Lung microvascular endothelial cell (primary cell): ENCODE data around the gene FHAD1. TPM values are rescaled to one million over a fixed set of nuclear protein-coding genes. Genes with fewer than 3 reads are reported as not detected.
"Not testable (repeated sequence)": the region's sequence is repeated elsewhere in the genome, so short reads cannot be mapped to it uniquely, and the experiment has no call there.

ENCODE experiments used
- DNase-seq, 2 donors: peaks; one replicate each; pipeline versions ENCODE4 v3.0.0 to v3.0.0-alpha.2; 2010; ENCODE audit warnings: low read depth in 2 of 2
- total RNA-seq: library from RNA; depleted of rRNA; stranded (reverse); fragments of >200 nt; gene quantifications from 2 replicates; pipeline ENCODE4 v1.2.1, GENCODE V29; 2014

The FHAD1 gene
- total RNA-seq, 1 donor from 2014 or later = not detected

GRCh38 chr1:15413563-15414444, 166.8 kb downstream of the FHAD1 start:
- peak in 1 of 2 donors; percentile 43 for DNase-seq

- DNase-seq = no peak
These were observed 167.5 kb downstream of the FHAD1 start for GRCh38 chr1:15414445-15414983.

DNA sequence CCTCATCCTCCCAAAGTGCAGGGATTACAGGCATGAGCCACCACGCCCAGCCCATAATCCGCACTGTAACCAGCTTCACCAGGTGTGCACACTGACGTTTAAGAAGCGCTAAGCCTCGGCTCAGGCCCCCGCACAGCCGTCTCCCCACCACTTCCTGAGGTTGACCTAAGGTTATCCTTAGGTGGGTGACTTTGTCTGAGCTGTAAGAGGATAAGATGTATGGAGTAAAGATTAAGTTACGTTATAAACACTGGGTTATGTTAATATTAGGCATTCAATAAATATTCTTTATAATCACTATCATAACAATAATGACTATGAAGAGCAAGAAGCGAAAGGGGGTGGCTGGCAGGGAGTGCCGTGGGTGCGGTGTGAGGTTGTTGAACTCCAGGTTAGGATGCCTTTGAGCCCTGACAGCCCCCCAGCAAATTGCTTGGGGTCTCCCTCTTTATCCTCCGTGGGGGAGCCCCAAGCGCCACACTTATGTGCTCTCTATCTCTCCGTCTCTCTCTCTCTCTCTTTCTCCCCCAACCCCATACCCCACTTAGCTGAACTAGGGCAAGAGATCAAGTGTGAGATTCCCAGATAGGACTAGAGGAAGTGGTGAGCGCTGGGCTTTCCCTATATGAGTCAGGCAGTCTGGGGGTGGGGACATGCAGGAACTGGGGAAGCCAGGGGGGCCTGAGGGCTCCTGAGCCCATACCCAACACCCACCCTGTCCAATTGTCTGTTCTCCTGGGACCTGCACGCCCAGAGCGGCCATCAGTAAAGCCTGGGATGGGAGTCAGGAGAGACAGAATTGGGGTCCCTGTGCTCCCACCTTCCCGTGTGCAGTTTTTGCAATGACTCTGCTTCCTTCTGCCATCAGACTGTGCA, 170.3 kb downstream of the FHAD1 start:
- peak; percentile 70 to 84 for DNase-seq

GRCh38 chr1:15418806-15419515, 171.9 kb downstream of the FHAD1 start:
- peak; percentile 43 to 48 for DNase-seq

DNA sequence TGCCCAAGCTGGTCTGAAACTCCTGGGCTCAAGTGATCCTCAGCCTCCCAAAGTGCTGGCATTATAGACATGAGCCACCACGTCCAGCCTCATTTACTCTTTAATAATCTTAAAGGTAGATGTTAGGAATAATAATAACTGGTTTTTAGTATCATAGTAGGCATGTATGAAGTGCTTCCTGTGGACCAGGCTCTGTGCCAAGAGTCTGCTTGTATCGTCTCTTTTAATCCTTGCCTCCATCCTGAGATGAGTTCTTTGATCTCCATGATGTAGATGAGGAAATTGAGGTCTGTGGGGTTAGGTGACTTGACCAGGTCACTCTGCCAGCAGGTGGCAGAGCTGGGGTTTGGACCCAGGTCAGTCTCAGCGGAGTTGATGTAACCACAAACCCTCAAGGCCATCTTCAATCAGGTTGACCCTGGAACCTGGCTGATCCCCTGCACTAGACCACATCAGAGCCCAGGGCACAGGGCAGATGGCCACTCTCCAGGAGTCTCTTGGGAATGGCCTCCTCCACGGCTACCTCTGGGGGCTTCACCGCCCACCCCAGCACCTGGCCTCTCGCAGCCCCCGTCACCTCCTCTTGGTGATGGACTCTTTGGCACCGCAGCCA, 173.9 kb downstream of the FHAD1 start:
- DNase-seq = peak in 1 of 2 donors; percentile 26

- DNase-seq = no peak
These were observed 175.8 kb downstream of the FHAD1 start for GRCh38 chr1:15422871-15423270.

DNA sequence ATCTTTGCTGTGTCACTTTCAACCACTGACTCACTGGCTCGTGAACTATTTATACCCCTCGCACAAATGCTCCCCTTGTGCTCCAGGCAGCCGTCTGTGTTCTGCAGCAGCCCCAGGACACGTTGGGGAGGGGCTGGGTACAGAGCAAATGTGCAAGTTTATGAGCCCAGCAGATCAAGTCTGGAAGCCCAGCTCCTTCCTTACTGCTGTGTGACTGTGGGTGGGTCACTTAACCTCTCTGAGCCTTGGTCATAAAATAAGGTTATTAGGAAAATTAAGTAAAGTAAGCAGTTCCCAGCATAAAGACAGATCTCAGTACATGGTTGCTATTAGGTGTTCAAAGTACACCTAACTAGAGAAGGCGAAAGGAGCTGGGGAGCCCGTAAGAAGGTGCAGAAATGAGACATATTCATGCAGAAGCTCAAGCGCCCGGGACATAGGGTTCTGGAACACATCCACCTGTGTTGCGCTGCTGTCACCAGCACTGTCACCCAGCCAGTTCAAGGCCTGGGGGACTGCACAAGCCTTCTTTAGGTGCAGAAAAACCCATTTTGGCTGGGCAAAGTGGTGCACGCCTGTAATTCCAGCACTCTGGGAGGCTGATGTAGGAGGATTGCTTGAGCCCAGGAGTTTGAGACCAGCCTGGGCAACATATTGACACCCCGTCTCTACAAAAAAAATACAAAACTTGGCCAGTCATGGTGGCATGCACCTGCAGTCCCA, 176.5 kb downstream of the FHAD1 start:
- DNase-seq = no peak

DNA sequence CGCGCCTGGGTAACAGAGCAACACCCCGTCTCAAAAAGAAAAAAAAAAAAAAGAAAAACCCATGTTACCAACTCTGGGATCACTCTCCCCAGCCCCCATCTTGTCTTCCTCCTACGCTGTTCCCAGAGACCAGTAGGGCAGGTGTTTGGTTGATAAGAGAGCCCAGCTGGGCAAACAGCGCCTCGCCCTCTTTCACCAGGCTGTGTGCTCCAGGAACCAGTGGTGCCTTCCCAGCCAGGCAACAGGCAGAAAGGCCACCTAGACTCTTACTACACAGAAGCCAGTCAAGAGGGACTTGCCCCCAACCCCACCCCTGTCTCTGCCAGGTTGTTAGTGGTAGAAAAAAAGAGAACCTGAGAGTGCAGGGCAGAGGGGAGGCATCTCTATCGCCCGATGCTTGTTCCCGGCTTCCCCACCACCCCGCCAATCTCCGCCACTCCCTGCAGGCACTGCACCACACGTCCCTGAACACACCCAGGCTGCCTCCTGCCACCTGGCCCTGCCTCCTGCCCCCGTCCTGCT, 177.2 kb downstream of the FHAD1 start:
- DNase-seq = no peak

- no peak for DNase-seq
These were observed 178.0 kb downstream of the FHAD1 start for GRCh38 chr1:15424981-15425380.

DNA sequence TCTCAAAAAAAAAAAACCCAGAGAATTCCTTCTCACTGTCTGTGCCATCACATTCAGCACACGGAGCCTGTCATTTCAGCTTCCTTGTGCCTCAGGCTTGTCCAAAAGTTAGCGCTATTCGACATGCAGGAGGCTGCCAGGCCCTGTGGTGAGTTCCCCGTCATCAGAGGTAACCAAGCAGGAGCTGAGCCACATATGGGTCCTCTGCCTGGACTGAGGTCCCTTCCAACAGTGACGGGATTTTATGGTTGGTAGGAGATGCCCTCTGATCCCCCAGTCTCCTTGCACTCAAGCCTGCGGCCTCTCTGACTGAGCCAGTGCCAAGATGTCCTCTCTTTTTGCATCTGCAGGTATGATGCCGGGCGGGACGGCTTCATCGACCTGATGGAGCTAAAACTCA, 178.5 kb downstream of the FHAD1 start:
- DNase-seq = no peak

DNA sequence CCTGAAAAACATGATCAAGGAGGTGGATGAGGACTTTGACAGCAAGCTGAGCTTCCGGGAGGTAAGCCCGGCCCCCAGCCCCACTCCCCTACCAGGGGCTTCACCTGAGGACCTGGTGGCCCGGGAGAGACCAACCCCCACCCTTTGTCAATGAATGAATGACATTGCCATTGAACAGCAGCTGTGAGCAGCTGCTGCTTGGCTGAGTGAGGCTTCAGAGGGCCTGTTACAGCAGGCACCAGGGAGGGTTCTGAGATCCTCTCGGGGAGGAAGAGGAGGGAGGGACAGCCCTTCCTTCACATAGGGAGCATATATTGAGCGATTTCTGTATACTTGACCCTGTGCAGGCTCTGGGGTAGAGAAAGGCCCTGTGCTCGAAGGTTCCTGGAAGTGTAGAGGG, 178.9 kb downstream of the FHAD1 start:
- DNase-seq = no peak

DNA sequence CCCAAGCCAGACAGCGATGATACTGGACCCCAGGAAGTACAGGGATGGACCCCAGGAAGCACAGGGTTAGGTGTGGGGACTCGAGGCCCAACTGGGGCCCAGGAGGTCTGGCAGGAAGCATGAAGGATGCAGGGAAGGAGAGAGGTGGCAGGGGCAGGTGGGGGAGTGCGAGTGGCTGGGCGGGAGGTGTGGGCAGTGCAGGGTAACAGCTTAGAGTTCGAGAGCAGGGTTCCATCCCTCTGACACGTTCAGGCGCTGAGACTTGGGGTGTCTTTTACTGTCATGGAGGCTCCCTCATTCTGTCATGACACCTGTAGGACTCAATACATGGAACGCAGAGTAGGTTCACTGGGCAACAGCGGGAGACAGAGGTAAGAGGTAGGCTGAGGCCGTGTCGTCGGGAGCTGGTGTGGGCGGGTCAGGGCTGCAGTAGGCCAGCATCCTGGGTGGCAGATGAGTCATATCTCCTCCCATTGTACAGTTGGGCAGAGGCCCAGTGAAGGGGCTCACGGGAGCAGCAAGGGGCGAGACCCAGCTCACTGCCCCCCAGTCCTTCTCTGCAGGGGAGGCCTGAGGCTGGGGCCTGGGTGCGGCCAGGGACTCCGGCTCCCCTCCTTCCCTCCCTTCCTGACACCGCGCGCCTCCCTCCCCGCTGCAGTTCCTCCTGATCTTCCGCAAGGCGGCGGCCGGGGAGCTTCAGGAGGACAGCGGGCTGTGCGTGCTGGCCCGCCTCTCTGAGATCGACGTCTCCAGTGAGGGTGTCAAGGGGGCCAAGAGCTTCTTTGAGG, 179.7 kb downstream of the FHAD1 start:
- peak in 1 of 2 donors; percentile 16 for DNase-seq

- DNase-seq = no peak
These were observed 180.2 kb downstream of the FHAD1 start for GRCh38 chr1:15427280-15427666.

GRCh38 chr1:15428252-15428651, 181.2 kb downstream of the FHAD1 start:
- not testable (repeated sequence) for DNase-seq

- DNase-seq = no peak
These were observed 181.9 kb downstream of the FHAD1 start for GRCh38 chr1:15428815-15429435.

- peak in 1 of 2 donors; percentile 39 for DNase-seq
These were observed 182.7 kb downstream of the FHAD1 start for GRCh38 chr1:15429701-15430149.

GRCh38 chr1:15430787-15431570, 184.0 kb downstream of the FHAD1 start:
- DNase-seq = peak; percentile 50 to 63

- no peak for DNase-seq
These were observed 184.5 kb downstream of the FHAD1 start for GRCh38 chr1:15431571-15431948.
